Measurements from ENCODE around the gene SBK2.
A peak's percentile ranks its signal among the peaks of the same experiment; 100 is the strongest.
"Not testable (repeated sequence)": the region's sequence is repeated elsewhere in the genome, so short reads cannot be mapped to it uniquely, and the experiment has no call there.

The SBK2 gene

DNA sequence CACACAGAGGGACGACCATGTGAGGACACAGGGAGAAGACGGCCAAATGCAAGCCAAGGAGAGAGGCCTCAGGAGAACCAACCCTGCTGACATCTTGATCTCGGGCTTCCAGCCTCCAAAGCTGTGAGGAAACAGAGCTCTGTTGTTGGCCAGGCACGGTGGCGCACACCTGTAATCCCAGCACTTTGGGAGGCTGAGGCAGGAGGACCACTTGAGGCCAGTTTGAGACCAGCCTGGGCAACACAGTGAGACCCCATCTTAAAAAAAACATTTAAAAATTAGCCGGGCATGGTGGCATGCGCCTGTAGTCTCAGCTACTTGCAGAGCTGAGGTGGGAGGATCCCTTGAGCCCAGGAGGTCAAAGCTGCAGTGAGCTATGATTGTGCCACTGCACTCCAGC lies 2.7 kb downstream of the SBK2 start:
- DNase-seq: not testable (repeated sequence)

GRCh38 chr19:55530996-55531395 lies 5.9 kb downstream of the SBK2 start:
- no peak for DNase-seq

- DNase-seq: no peak
Observed at GRCh38 chr19:55529636-55530234, 7.2 kb downstream of the SBK2 start.

DNA sequence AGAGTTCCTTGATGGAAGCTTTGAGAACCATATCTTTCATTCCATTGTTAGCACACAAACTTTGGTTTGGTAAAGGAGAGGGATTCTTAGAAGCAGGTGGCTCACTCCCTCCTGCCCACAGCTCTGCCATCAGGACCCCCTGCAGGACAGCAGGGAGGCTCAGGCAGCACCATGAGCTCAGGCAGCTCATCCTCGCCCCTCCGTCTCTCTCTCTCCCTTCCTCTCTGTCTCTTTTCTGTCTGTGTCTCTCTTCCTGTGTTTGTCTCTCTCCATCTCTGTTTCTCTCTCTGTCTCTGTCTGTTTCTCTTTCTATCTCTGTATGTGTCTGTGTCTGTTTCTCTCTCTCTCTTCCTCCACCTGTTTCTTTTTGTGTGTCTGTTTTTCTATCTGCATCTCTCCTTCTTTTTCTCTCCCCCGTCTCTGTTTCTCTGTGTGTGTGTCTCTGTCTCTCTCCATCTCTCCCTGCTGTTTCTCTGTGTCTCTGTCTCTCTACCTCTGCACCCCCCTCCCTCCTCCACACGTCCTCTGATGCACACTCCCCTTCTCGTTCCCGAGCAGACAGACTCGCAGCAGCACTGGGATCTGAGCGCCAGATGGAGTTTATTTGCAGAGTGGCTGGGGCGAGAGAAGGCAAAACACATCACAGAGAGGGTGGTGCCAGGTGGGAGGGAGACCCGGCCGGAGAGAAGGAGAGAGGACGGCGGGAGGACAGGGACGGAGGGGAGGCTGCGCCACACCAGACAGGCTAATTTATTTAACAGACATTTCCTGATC lies 8.7 kb downstream of the SBK2 start:
- no peak for DNase-seq

DNA sequence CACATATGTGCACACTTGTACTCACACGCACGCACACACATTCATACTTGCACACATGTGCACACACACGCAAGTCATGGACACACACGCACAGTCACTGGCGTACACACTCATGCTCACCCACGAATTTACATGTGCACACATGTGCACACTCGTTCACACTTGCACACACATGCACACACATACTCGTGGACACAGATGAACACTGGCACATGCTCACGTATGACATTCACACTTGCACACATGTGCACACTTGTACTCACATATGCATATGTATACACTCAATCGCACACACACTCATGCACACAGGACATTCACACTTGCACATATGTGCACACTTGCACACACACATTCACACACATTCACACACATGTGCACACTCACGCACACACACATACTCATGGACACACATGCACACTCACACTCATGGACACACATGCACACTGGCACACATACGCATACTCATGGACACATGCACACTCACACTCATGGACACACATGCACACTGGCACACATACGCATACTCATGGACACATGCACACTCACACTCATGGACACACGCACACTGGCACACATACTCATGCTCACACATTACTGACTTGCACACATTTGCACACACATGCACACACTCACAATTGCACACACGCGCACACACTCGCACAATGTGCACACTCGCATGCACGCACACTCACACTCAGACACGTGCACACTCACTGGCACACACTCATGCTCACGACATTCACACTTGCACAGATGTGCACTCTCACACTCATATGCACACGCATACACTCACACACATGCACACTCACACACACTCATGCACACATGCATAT lies 9.5 kb downstream of the SBK2 start:
- DNase-seq: no peak

DNA sequence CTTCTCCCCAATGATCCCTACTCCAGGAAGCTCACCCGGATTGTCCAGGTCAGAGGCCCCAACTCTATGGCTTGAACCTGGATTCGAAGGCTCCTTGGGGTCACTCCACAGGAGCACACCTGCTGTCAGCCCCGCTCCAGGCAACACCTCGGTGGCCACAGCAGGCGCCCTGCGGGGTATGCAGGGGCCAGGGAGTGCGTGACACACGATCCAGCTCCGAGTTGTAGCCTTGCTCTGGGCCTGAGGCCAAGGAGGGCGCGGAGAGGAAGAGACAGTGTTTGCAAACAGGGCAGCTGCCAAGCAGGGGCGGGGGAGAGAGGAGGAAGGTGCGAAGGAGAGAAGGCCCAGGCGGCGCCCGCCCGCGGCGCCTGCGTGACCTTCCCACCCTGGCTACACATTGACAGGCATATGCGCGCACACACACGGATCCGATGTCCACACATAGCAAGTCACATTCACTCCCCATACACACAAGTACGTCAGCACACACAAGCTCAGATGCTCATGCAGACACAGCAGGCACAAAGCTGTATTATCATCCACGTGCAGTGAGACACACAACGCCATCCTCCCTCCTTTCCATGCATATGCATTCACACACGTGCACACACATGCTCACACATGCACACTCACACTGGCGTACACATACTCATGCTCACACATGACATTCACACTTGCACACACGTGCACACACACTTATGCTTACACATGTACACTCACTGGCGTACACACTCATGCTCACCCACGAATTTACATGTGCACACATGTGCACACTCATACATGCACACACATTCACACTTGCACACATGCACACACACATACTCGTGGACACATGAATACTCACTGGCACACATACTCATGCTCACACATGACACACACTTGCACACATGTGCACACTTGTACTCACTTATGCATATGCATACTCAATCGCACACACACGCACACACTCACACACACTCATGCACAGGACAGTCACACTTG lies 10.4 kb downstream of the SBK2 start:
- no peak for DNase-seq

GRCh38 chr19:55525289-55526101 lies 11.4 kb downstream of the SBK2 start:
- DNase-seq: no peak

- no peak for DNase-seq
Observed at GRCh38 chr19:55520691-55521292, 16.1 kb downstream of the SBK2 start.

DNA sequence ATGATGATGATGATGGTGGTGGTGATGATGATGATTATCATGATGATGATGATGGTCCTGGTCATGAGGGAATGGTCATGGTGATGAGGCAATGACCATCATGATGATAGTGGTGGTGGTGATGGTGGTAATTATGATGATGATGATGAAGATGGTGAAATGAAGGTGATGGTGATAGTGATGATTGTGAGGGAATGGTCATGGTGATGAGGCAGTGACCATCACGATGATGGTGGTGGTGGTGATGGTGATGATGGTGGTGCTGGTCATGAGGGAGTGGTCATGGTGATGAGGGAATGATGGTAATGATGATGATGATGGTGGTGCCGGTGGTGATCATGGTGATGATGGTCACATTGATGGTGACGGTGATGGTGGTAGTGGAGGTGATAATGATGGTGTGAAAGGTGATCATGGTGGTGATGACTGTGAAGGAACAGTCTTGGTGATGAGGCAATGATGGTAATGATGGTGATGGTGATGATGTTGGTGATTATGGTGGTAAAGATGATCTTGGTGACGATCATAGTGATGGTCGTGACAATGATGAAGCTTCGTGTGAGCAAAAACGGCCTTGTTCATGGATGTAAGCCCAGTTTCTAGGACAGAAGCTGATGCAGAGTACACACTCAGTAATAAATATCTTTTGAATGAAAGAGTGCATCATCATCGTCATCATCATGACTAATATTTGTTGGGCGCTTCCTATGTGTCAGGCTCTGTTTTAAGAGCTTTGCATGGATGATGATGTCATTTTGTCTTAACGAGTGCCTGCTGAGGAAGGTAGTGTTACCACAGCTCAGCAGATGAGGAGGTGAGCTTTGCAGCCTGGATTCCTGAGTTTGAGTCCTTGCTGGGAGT lies 17.3 kb downstream of the SBK2 start:
- no peak for DNase-seq

- peak; percentile 78 to 88 (median 83) for DNase-seq
Observed at GRCh38 chr19:55516878-55517620, 19.9 kb downstream of the SBK2 start.

DNA sequence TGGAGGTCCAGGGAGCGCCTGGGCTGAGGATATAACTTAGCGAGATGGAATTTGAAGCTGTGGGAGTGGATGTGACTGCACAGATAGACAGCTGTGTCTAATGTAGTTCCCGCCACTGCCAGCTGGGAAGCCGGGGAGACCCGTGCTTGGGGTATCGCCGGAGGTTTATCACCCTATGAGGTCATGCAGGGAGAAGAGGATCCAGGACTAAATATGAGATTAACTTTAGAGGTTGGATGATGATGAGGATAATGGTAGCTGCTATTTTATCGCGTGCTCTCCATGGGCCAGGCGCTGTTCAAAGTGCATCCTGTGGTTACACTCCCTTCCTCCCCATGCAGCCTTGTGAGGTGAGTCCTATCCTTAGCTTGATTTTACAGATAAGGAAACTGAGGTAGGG lies 28.8 kb downstream of the SBK2 start:
- DNase-seq: no peak

GRCh38 chr19:55504981-55505380 lies 32.0 kb downstream of the SBK2 start:
- no peak for DNase-seq

DNA sequence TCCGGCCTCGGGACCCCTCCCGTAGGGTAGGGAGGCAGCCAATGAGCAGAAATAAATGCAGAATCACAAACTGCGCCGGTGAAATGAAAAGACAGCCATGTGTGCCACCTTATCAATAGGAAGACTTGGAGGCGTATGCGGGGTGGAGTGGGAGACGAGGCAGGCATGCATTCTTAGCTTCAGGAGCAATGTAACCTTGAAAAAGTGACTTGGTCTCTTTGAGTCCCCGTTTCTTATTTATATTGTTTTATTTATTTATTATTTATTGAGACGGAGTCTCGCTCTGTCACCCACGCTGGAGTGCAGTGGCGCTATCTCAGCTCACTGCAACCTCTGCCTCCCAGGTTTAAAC lies 32.7 kb downstream of the SBK2 start:
- no peak for DNase-seq

- peak; percentile 86 to 97 (median 92) for DNase-seq
Observed at GRCh38 chr19:55503502-55504251, 33.3 kb downstream of the SBK2 start.

DNA sequence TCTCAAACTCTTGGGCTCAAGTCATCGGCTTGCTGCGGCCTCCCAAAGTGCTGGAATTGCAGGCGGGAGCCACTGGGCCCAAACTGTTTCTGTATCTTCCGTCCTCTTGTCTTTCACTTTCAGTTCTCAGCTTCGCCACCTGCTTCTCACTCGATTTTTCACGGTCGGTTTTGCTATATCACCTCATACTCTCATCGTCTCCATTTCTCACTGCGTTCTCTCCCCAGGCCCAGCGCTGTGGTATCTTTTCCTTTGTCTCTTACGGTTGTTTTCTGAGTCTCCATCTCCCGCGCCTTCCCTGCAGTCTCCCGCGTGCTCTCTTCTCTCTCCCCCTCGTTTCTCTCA lies 33.8 kb downstream of the SBK2 start:
- no peak for DNase-seq

GRCh38 chr19:55502197-55502952 lies 34.6 kb downstream of the SBK2 start:
- DNase-seq: no peak

DNA sequence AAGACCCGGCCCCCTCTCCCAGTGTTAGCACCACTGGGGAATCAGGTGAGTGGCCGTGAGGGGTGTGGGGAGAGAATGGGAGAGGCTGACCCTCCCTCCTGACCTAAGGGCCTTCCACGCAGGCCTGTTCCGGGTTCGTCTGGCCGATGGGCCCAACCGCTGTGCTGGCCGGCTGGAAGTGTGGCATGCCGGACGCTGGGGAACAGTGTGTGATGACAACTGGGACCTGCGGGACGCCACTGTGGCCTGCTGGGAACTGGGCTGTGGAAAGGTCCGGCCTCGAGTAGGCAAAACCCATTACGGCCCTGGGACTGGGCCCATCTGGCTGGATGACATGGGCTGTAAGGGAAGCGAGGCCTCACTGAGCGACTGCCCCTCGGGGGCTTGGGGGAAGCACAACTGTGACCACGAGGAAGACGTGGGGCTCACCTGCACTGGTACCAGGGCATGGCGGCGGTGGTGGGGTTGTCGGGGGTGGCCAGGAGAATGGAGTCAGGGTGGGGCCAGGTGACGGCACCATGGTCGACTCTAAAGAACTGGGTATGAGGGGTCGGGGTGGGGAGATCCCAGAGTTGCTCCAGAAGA lies 36.5 kb downstream of the SBK2 start:
- no peak for DNase-seq

Data from activated CD4-positive, CD25-positive, alpha-beta regulatory T cell (primary cell).